Neural crest cell (in vitro differentiated cells): Measurements from ENCODE around the gene RETN. TPM values are rescaled to one million over a fixed set of nuclear protein-coding genes. Genes with fewer than 3 reads are reported as not detected.

Source experiments
- DNase-seq: peaks from one replicate; pipeline ENCODE4 v3.0.0; 2021; ENCODE audit warnings: low read depth, mixed read lengths, low spot score
- H3K27ac Mint-ChIP-seq: one replicate; pipeline ENCODE4 v1.8.0; 2021; ENCODE audit warnings: mild to moderate bottlenecking, mixed read lengths; ENCODE audit not compliant: unreplicated experiment
- H3K27me3 Mint-ChIP-seq: 2 replicates; pipeline ENCODE4 v1.8.0; 2021; ENCODE audit warnings: low read depth, mild to moderate bottlenecking, mixed read lengths
- H3K36me3 Mint-ChIP-seq: 2 replicates; pipeline ENCODE4 v1.8.0; 2021; ENCODE audit warnings: low read depth, mild to moderate bottlenecking, mixed read lengths
- H3K4me1 Mint-ChIP-seq: 2 replicates; pipeline ENCODE4 v1.8.0; 2021; ENCODE audit warnings: mixed read lengths
- H3K4me3 Mint-ChIP-seq: one replicate; pipeline ENCODE4 v1.8.0; 2021; ENCODE audit warnings: mild to moderate bottlenecking, mixed read lengths
- H3K9me3 Mint-ChIP-seq: 2 replicates; pipeline ENCODE4 v1.8.0; 2021; ENCODE audit warnings: mixed read lengths
- CTCF ChIP-seq: fragments of 200-600 bp; sonication (generic); conservative IDR thresholded peaks from 2 replicates; pipeline ENCODE4 v1.5.0; 2021; ENCODE audit warnings: antibody characterized with exemption, mild to moderate bottlenecking
- total RNA-seq: library from RNA; stranded (reverse); gene quantifications from 2 replicates; pipeline ENCODE4 v1.2.1, GENCODE V29; 2021

The RETN gene
- total RNA-seq, 1 donor from 2014 or later: not detected

DNA sequence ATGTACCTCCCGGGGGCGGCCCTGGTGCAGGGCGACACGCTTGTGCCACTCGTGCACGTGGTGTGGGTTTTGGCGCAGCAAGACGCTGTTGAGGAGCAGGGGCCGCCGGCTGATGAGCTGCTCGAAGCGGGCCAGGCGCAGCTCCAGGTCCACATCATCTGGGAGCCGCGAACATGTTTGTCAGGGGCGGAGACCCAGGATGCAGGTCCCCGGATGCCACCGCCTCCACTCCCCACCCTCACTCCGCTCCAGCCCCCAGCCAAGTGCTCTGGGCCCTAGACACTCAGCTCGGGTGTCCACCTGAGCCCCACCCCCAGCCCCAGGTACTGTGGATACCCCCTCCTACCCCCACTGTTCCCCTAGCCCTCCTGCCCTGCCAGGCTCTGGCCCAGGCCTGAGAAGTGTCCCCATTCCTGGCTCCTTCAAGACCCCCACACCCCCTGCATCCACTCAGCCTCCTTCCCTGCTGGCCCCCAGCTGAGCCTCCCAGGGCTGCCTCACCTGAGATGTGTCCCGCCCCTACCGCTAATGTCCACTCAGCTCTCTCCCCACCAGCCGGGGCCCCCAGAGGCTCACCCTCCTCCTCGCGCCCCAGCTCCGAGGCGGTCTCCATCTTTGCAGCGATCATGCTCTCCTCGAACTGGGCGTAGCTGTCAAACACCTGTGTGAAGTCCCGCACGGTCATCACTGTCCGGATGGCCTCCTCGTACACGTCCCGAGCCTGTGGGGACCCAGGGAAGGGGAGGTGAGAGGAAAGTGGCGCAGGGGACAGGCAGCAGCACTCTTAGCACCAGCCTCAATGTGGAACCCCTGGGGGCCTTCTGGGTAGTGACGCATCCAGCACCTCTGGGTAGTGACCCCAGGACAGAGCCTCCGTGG is 44.9 kb upstream of the RETN start:
- peaks cover 8% of the 10 kb centered on the region for H3K4me1 Mint-ChIP-seq
- no peak overlapping the region for H3K27ac Mint-ChIP-seq
- peaks cover 12% of the 10 kb centered on the region for H3K36me3 Mint-ChIP-seq
- TF ChIP-seq CTCF: no peak
- H3K4me3 Mint-ChIP-seq: no peak overlapping the region
- DNase-seq: no peak
- H3K27me3 Mint-ChIP-seq: no peaks in the 10 kb centered on the region
- H3K9me3 Mint-ChIP-seq: no peaks in the 10 kb centered on the region

DNA sequence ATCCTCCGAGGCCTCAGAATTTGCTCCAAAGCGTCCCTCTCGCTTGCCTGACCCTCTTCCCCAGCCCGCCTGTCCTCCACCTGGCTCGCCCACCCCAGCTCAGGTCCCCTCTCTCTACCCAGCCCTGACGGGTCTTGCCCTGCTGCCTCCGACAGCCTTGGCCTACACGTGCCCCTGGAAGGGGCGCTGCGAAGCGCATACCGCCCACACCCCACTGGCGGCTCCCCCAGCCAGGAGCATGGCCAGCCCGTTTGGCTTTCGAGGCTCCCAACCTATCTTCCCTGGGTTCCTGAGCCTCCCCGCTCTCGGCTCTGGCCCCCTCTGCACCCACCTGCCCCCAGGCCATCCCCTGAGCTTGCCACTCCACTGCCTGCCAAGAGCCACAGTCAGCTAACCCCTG is 44.0 kb upstream of the RETN start:
- Mint-ChIP-seq H3K27ac (no peak overlapping the region), H3K4me1 (peaks cover 17% of the 10 kb centered on the region), H3K27me3 (peaks cover 4% of the 10 kb centered on the region), H3K36me3 (peaks cover 17% of the 10 kb centered on the region), H3K4me3 (no peak overlapping the region), H3K9me3 (no peaks in the 10 kb centered on the region)
- TF ChIP-seq CTCF: no peak
- DNase-seq: no peak

GRCh38 chr19:7625763-7626372 is 43.0 kb upstream of the RETN start:
- no peaks in the 10 kb centered on the region for H3K9me3 Mint-ChIP-seq
- TF ChIP-seq CTCF: no peak
- H3K4me1 Mint-ChIP-seq: peaks cover 27% of the 10 kb centered on the region
- H3K36me3 Mint-ChIP-seq: peaks cover 17% of the 10 kb centered on the region
- DNase-seq: no peak
- peaks cover 4% of the 10 kb centered on the region for H3K27me3 Mint-ChIP-seq
- H3K4me3 Mint-ChIP-seq: no peak overlapping the region
- H3K27ac Mint-ChIP-seq: no peak overlapping the region

- peaks cover 27% of the 10 kb centered on the region for H3K4me1 Mint-ChIP-seq
- H3K4me3 Mint-ChIP-seq: peak overlapping the region; percentile 79
Measured at GRCh38 chr19:7627166-7627565, 41.7 kb upstream of the RETN start.

More at GRCh38 chr19:7627166-7627565, 41.7 kb upstream of the RETN start:
- Mint-ChIP-seq H3K27ac (no peak overlapping the region), H3K36me3 (peaks cover 11% of the 10 kb centered on the region), H3K27me3 (peaks cover 4% of the 10 kb centered on the region), H3K9me3 (no peaks in the 10 kb centered on the region)
- no peak for DNase-seq
- TF ChIP-seq CTCF: no peak
